OCI-LY3 (cell line): ENCODE measurements around the gene FHOD3.
A peak's percentile ranks its signal among the peaks of the same experiment; 100 is the strongest.

Experiments
- H2AFZ ChIP-seq: fragments of 200-600, 300-600 bp; shearing (Covaris generic); 2 replicates; pipeline ENCODE4 v1.6.0; 2014; ENCODE audit warnings: antibody characterized with exemption, low read depth, low read length
- H3K27ac ChIP-seq: fragments of 200-600, 300-600 bp; sonication (generic); 2 replicates; pipeline ENCODE4 v1.5.1; 2014; ENCODE audit warnings: mild to moderate bottlenecking, low read length, moderate library complexity, mixed read lengths
- H3K27me3 ChIP-seq: fragments of 200-600, 300-600 bp; sonication (generic); 2 replicates; pipeline ENCODE4 v1.6.1; 2014; ENCODE audit warnings: low read depth, low read length, mixed read lengths
- H3K36me3 ChIP-seq: fragments of 200-600, 300-600 bp; sonication (generic); replicated peaks from 2 replicates; pipeline ENCODE3; 2014; ENCODE audit warnings: low read depth, low read length, mixed read lengths
- H3K4me1 ChIP-seq: fragments of 300-600, 200-600 bp; sonication (generic); 2 replicates; pipeline ENCODE4 v1.6.1; 2014; ENCODE audit warnings: low read length, mixed read lengths
- H3K4me2 ChIP-seq: fragments of 200-600, 300-600 bp; sonication (generic); 2 replicates; pipeline ENCODE4 v1.6.1; 2014; ENCODE audit warnings: low read length, mixed read lengths
- H3K4me3 ChIP-seq: fragments of 300-600, 200-600 bp; sonication (generic); 2 replicates; pipeline ENCODE4 v1.5.1; 2014; ENCODE audit warnings: antibody characterized with exemption, mild to moderate bottlenecking, low read length, moderate library complexity
- H3K79me2 ChIP-seq: fragments of 300-600, 200-600 bp; shearing (Covaris generic); 2 replicates; pipeline ENCODE4 v1.6.1; 2014; ENCODE audit warnings: mild to moderate bottlenecking, low read length, mixed read lengths
- H3K9ac ChIP-seq: fragments of 300-600, 200-600 bp; shearing (Covaris generic); 2 replicates; pipeline ENCODE4 v1.6.0; 2014; ENCODE audit warnings: mild to moderate bottlenecking, low read length, moderate library complexity
- H3K9me3 ChIP-seq: fragments of 200-600, 300-600 bp; shearing (Covaris generic); 2 replicates; pipeline ENCODE4 v1.6.1; 2014; ENCODE audit warnings: low read length, mixed read lengths; ENCODE audit not compliant: insufficient read depth
- H4K20me1 ChIP-seq: fragments of 200-600, 300-600 bp; sonication (generic); 2 replicates; pipeline ENCODE4 v1.6.1; 2016; ENCODE audit warnings: low read length, mixed read lengths; ENCODE audit not compliant: insufficient read depth
- CTCF ChIP-seq: fragments of 200-600, 300-600 bp; sonication (generic); IDR thresholded peaks from 2 replicates; pipeline ENCODE4 v1.5.1; 2014; ENCODE audit warnings: antibody characterized with exemption, low read length, low read depth
- EZH2phosphoT487 ChIP-seq: fragments of 200-600 bp; shearing (Covaris generic); IDR thresholded peaks from 2 replicates; pipeline ENCODE4 v1.6.1; 2018; ENCODE audit warnings: antibody characterized with exemption, mixed run types, low read depth

Gene FHOD3

GRCh38 chr18:36279001-36279400, 18.5 kb upstream of the FHOD3 start:
- TF ChIP-seq CTCF (no peak), EZH2phosphoT487 (no peak)
- Histone ChIP-seq H3K4me1 (no peaks in the 10 kb centered on the region), H3K9ac (no peak overlapping the region), H3K36me3 (no peaks in the 10 kb centered on the region), H3K4me2 (no peak overlapping the region), H3K4me3 (no peak overlapping the region), H2AFZ (no peak overlapping the region), H3K79me2 (no peaks in the 10 kb centered on the region), H4K20me1 (no peaks in the 10 kb centered on the region), H3K27ac (no peak overlapping the region), H3K27me3 (peaks cover 44% of the 10 kb centered on the region), H3K9me3 (no peaks in the 10 kb centered on the region)

GRCh38 chr18:36281936-36282335, 15.6 kb upstream of the FHOD3 start:
- no peaks in the 10 kb centered on the region for H3K79me2 ChIP-seq
- H3K4me1 ChIP-seq, result 0 out of 2 replicates have a peak, but pooled peaks cover 4% of the 10 kb centered on the region
- H3K9ac ChIP-seq, result no peak overlapping the region
- H3K36me3 ChIP-seq, result no peaks in the 10 kb centered on the region
- no peaks in the 10 kb centered on the region for H4K20me1 ChIP-seq
- H2AFZ ChIP-seq, result no peak overlapping the region
- no peak overlapping the region for H3K4me3 ChIP-seq
- H3K4me2 ChIP-seq, result no peak overlapping the region
- H3K27ac ChIP-seq, result no peak overlapping the region
- peaks cover 53% of the 10 kb centered on the region for H3K27me3 ChIP-seq
- TF ChIP-seq CTCF (no peak), EZH2phosphoT487 (no peak)
- H3K9me3 ChIP-seq, result no peaks in the 10 kb centered on the region

- Histone ChIP-seq H3K36me3 (no peaks in the 10 kb centered on the region), H3K27me3 (peaks cover 48% of the 10 kb centered on the region), H3K4me2 (no peak overlapping the region), H3K4me1 (0 out of 2 replicates have a peak, but pooled peaks cover 4% of the 10 kb centered on the region), H3K9ac (no peak overlapping the region), H3K9me3 (no peaks in the 10 kb centered on the region), H3K4me3 (no peak overlapping the region), H3K27ac (no peak overlapping the region), H2AFZ (no peak overlapping the region), H3K79me2 (no peaks in the 10 kb centered on the region), H4K20me1 (no peaks in the 10 kb centered on the region)
- TF ChIP-seq CTCF, result no peak
- TF ChIP-seq EZH2phosphoT487, result no peak
These were observed 14.1 kb upstream of the FHOD3 start for GRCh38 chr18:36283448-36283847.

- Histone ChIP-seq H3K27ac (no peak overlapping the region), H4K20me1 (no peaks in the 10 kb centered on the region), H3K9ac (no peak overlapping the region), H3K36me3 (no peaks in the 10 kb centered on the region), H3K9me3 (0 out of 2 replicates have a peak, but pooled peaks cover 5% of the 10 kb centered on the region), H3K27me3 (peaks cover 40% of the 10 kb centered on the region), H3K79me2 (no peaks in the 10 kb centered on the region), H2AFZ (no peak overlapping the region), H3K4me2 (peak overlapping the region; percentile 17; the same call in 1 of the 2 replicates), H3K4me1 (0 out of 2 replicates have a peak, but pooled peaks cover 4% of the 10 kb centered on the region), H3K4me3 (no peak overlapping the region)
- TF ChIP-seq EZH2phosphoT487 (no peak), CTCF (no peak)
These were observed 13.2 kb upstream of the FHOD3 start for GRCh38 chr18:36284268-36284667.
